Neuronal stem cell (in vitro differentiated cells): ENCODE data around the gene PHEX.

Experiments
- DNase-seq: peaks from one replicate; pipeline ENCODE4 v3.0.0-alpha.2; 2013; ENCODE audit warnings: low spot score
- H2AFZ ChIP-seq: one replicate; pipeline ENCODE4 v1.6.1; 2013; ENCODE audit warnings: mild to moderate bottlenecking, low read length, inconsistent platforms
- H2AK5ac ChIP-seq: 2 replicates; pipeline ENCODE4 v1.6.1; 2013; ENCODE audit warnings: low read depth, mild to moderate bottlenecking, inconsistent platforms, low read length, moderate library complexity, mixed read lengths
- H2BK120ac ChIP-seq: 2 replicates; pipeline ENCODE4 v1.6.1; 2013; ENCODE audit warnings: low read depth, mild to moderate bottlenecking, inconsistent platforms, low read length, moderate library complexity, mixed read lengths
- H2BK12ac ChIP-seq: one replicate; pipeline ENCODE4 v1.6.1; 2013; ENCODE audit warnings: low read length, inconsistent platforms
- H2BK15ac ChIP-seq: 2 replicates; pipeline ENCODE4 v1.6.1; 2013; ENCODE audit warnings: mild to moderate bottlenecking, low read length, inconsistent platforms, mixed read lengths
- H2BK5ac ChIP-seq: one replicate; pipeline ENCODE4 v1.6.1; 2013; ENCODE audit warnings: inconsistent platforms, mild to moderate bottlenecking, low read length, moderate library complexity
- H3K14ac ChIP-seq: one replicate; pipeline ENCODE4 v1.6.1; 2013; ENCODE audit warnings: low read length, inconsistent platforms
- H3K18ac ChIP-seq: 2 replicates; pipeline ENCODE4 v1.6.1; 2013; ENCODE audit warnings: low read length, inconsistent platforms
- H3K23ac ChIP-seq: 2 replicates; pipeline ENCODE4 v1.6.1; 2013; ENCODE audit warnings: low read depth, mild to moderate bottlenecking, mixed read lengths, low read length, inconsistent platforms; ENCODE audit not compliant: poor library complexity
- H3K27ac ChIP-seq: replicated peaks from 3 replicates; pipeline ENCODE4 v1.5.1; 2013; ENCODE audit warnings: low read length, inconsistent platforms
- H3K27me3 ChIP-seq, 3 experiments: 2 replicates each; pipeline ENCODE4 v1.6.1; 2013; ENCODE audit warnings: low read length in 3 of 3, mild to moderate bottlenecking in 2 of 3, inconsistent platforms in 1 of 3, low read depth in 1 of 3, mixed read lengths in 1 of 3, moderate library complexity in 1 of 3; ENCODE audit not compliant: control insufficient read depth in 3 of 3, insufficient read depth in 3 of 3
- H3K36me3 ChIP-seq, 2 donors: replicated peaks in 1 of 2; 2 replicates each; pipeline ENCODE4 v1.6.1; 2013; ENCODE audit warnings: low read length in 2 of 2; ENCODE audit not compliant: control insufficient read depth in 2 of 2, insufficient read depth in 2 of 2
- H3K4ac ChIP-seq: 2 replicates; pipeline ENCODE4 v1.6.1; 2013; ENCODE audit warnings: inconsistent platforms, mild to moderate bottlenecking, low read length, moderate library complexity
- H3K4me1 ChIP-seq, 2 donors: 1 replicate in 1 of 2; 2 replicates in 1 of 2; pipeline ENCODE4 v1.6.1; 2013; ENCODE audit warnings: low read length in 2 of 2, low read depth in 1 of 2; ENCODE audit not compliant: control insufficient read depth in 2 of 2, insufficient read depth in 1 of 2
- H3K4me2 ChIP-seq: one replicate; pipeline ENCODE4 v1.6.1; 2013; ENCODE audit warnings: mild to moderate bottlenecking, low read length, inconsistent platforms; ENCODE audit not compliant: insufficient read depth, poor library complexity, severe bottlenecking
- H3K4me3 ChIP-seq, 2 donors: 2 replicates each; pipeline ENCODE4 v1.5.1; 2013; ENCODE audit warnings: low read length in 2 of 2, mild to moderate bottlenecking in 2 of 2, inconsistent platforms in 1 of 2, moderate library complexity in 1 of 2
- H3K79me1 ChIP-seq: one replicate; pipeline ENCODE4 v1.6.1; 2013; ENCODE audit warnings: low read depth, mild to moderate bottlenecking, inconsistent platforms, low read length, moderate library complexity
- H3K9ac ChIP-seq: one replicate; pipeline ENCODE4 v1.6.1; 2013; ENCODE audit warnings: mild to moderate bottlenecking, low read depth, low read length, inconsistent platforms; ENCODE audit not compliant: poor library complexity
- H3K9me3 ChIP-seq, 2 donors: replicated peaks in 1 of 2; 2 replicates each; pipeline versions ENCODE3 to v1.6.1; 2013; ENCODE audit warnings: low read length in 2 of 2, mild to moderate bottlenecking in 2 of 2, inconsistent platforms in 1 of 2, low read depth in 1 of 2, mixed read lengths in 1 of 2, moderate library complexity in 1 of 2; ENCODE audit not compliant: control insufficient read depth in 2 of 2, insufficient read depth in 1 of 2
- H4K8ac ChIP-seq: one replicate; pipeline ENCODE4 v1.6.1; 2013; ENCODE audit warnings: low read depth, mild to moderate bottlenecking, inconsistent platforms, low read length, moderate library complexity
- H4K91ac ChIP-seq: one replicate; pipeline ENCODE4 v1.6.1; 2013; ENCODE audit warnings: low read length, low read depth, mild to moderate bottlenecking, inconsistent platforms; ENCODE audit not compliant: poor library complexity
- WGBS, 2 donors: extraction: QIAGEN DNeasy Blood & Tissue Kit; methylation state at CpG; one replicate each; pipeline ENCODE4 v1.1.7; 2013; ENCODE audit warnings: missing lambda C conversion rate in 2 of 2, mixed read lengths in 1 of 2; ENCODE audit not compliant: insufficient read length in 2 of 2, insufficient replicate concordance in 1 of 2; ENCODE audit errors: extremely low coverage in 2 of 2; 5-methylcytosine and 5-hydroxymethylcytosine counted together

The PHEX gene

GRCh38 chrX:22121161-22121560, 89.0 kb downstream of the PHEX start:
- Histone ChIP-seq H3K27me3 (no peaks in the 10 kb centered on the region), H3K4ac (no peak overlapping the region), H3K23ac (no peak overlapping the region), H3K27ac (no peak overlapping the region), H3K9ac (no peak overlapping the region), H4K8ac (no peak overlapping the region), H3K9me3 (no peaks in the 10 kb centered on the region), H3K79me1 (no peaks in the 10 kb centered on the region), H2AK5ac (no peak overlapping the region), H2AFZ (peak overlapping the region; percentile 15), H2BK5ac (no peak overlapping the region), H3K14ac (no peak overlapping the region), H4K91ac (no peak overlapping the region), H2BK15ac (no peak overlapping the region), H3K4me1 (no peaks in the 10 kb centered on the region), H3K4me3 (no peak overlapping the region), H2BK12ac (no peak overlapping the region), H3K4me2 (no peak overlapping the region), H2BK120ac (no peak overlapping the region), H3K18ac (no peak overlapping the region), H3K36me3 (no peaks in the 10 kb centered on the region)
- no peak for DNase-seq
- no CpG with 5 or more reads among the region's 3 CpGs for WGBS, 2 donors

GRCh38 chrX:22122510-22122909, 90.4 kb downstream of the PHEX start:
- H3K14ac ChIP-seq: no peak overlapping the region
- no CpG with 5 or more reads among the region's 2 CpGs for WGBS, 2 donors
- no peak overlapping the region for H3K27ac ChIP-seq
- no peak overlapping the region for H2BK5ac ChIP-seq
- H3K4me1 ChIP-seq: no peaks in the 10 kb centered on the region
- no peak overlapping the region for H3K4ac ChIP-seq
- H3K18ac ChIP-seq: no peak overlapping the region
- H3K27me3 ChIP-seq: no peaks in the 10 kb centered on the region
- no peak overlapping the region for H3K4me2 ChIP-seq
- no peaks in the 10 kb centered on the region for H3K36me3 ChIP-seq
- no peaks in the 10 kb centered on the region for H3K79me1 ChIP-seq
- DNase-seq: no peak
- no peak overlapping the region for H4K8ac ChIP-seq
- H2BK12ac ChIP-seq: no peak overlapping the region
- no peak overlapping the region for H2BK15ac ChIP-seq
- H3K23ac ChIP-seq: no peak overlapping the region
- H4K91ac ChIP-seq: no peak overlapping the region
- H2BK120ac ChIP-seq: no peak overlapping the region
- no peak overlapping the region for H3K4me3 ChIP-seq
- H2AFZ ChIP-seq: no peak overlapping the region
- H2AK5ac ChIP-seq: no peak overlapping the region
- no peak overlapping the region for H3K9ac ChIP-seq
- no peaks in the 10 kb centered on the region for H3K9me3 ChIP-seq

GRCh38 chrX:22124098-22124497, 92.0 kb downstream of the PHEX start:
- Histone ChIP-seq H2BK5ac (no peak overlapping the region), H4K8ac (no peak overlapping the region), H3K18ac (no peak overlapping the region), H4K91ac (no peak overlapping the region), H2BK12ac (no peak overlapping the region), H3K4me1 (no peaks in the 10 kb centered on the region), H3K9me3 (no peaks in the 10 kb centered on the region), H3K79me1 (no peaks in the 10 kb centered on the region), H2AFZ (no peak overlapping the region), H3K4me3 (no peak overlapping the region), H3K27me3 (no peaks in the 10 kb centered on the region), H3K14ac (no peak overlapping the region), H3K23ac (no peak overlapping the region), H3K9ac (no peak overlapping the region), H3K4ac (no peak overlapping the region), H3K27ac (no peak overlapping the region), H3K4me2 (no peak overlapping the region), H2AK5ac (no peak overlapping the region), H3K36me3 (no peaks in the 10 kb centered on the region), H2BK15ac (no peak overlapping the region), H2BK120ac (no peak overlapping the region)
- WGBS, 2 donors: no CpG with 5 or more reads among the region's 6 CpGs
- DNase-seq: no peak

GRCh38 chrX:22125481-22125880, 93.4 kb downstream of the PHEX start:
- Histone ChIP-seq H4K91ac (no peak overlapping the region), H3K27me3 (no peaks in the 10 kb centered on the region), H3K79me1 (no peaks in the 10 kb centered on the region), H3K9ac (no peak overlapping the region), H3K9me3 (no peaks in the 10 kb centered on the region), H3K4me1 (no peaks in the 10 kb centered on the region), H2BK120ac (no peak overlapping the region), H2AFZ (no peak overlapping the region), H2BK15ac (no peak overlapping the region), H3K14ac (no peak overlapping the region), H2BK5ac (no peak overlapping the region), H3K18ac (no peak overlapping the region), H3K36me3 (no peaks in the 10 kb centered on the region), H2AK5ac (no peak overlapping the region), H4K8ac (no peak overlapping the region), H3K23ac (no peak overlapping the region), H3K27ac (no peak overlapping the region), H3K4ac (no peak overlapping the region), H2BK12ac (no peak overlapping the region), H3K4me2 (no peak overlapping the region), H3K4me3 (no peak overlapping the region)
- no peak for DNase-seq
- no CpG with 5 or more reads among the region's 1 CpG for WGBS, 2 donors
